ENCODE data around the gene CALHM2.

Gene CALHM2

GRCh38 chr10:103454026-103454425 is 1.9 kb upstream of the CALHM2 start:
- no peak for ATAC-seq (ENCODE audit: insufficient read depth, low read depth)
- no peak for TF ChIP-seq EZH2 (IDR thresholded peaks at IDR 0.05; ENCODE audit: borderline replicate concordance, low read depth, low read length, severe bottlenecking)
- TF ChIP-seq, protein P1, sequence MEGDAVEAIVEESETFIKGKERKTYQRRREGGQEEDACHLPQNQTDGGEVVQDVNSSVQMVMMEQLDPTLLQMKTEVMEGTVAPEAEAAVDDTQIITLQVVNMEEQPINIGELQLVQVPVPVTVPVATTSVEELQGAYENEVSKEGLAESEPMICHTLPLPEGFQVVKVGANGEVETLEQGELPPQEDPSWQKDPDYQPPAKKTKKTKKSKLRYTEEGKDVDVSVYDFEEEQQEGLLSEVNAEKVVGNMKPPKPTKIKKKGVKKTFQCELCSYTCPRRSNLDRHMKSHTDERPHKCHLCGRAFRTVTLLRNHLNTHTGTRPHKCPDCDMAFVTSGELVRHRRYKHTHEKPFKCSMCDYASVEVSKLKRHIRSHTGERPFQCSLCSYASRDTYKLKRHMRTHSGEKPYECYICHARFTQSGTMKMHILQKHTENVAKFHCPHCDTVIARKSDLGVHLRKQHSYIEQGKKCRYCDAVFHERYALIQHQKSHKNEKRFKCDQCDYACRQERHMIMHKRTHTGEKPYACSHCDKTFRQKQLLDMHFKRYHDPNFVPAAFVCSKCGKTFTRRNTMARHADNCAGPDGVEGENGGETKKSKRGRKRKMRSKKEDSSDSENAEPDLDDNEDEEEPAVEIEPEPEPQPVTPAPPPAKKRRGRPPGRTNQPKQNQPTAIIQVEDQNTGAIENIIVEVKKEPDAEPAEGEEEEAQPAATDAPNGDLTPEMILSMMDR (IDR thresholded peaks at IDR 0.05; ENCODE audit: borderline replicate concordance, extremely low read depth, low read length, poor library complexity, severe bottlenecking), result no peak
- H3K9ac ChIP-seq (ENCODE audit: low read depth, low read length), result no peak overlapping the region

GRCh38 chr10:103452506-103453230 is 498 bp upstream of the CALHM2 start:
- Histone ChIP-seq H3K27me3 (ENCODE audit: insufficient read depth, low read length, poor library complexity) (no peaks in the 10 kb centered on the region), H3K9ac (ENCODE audit: low read depth, low read length) (peak overlapping the region; percentile 77), H3K79me2 (ENCODE audit: insufficient read depth, low read length) (peaks cover 7% of the 10 kb centered on the region; the same call in 1 of the 2 replicates), H3K36me3 (ENCODE audit: insufficient read depth, low read length) (peaks cover 21% of the 10 kb centered on the region), H2AFZ (ENCODE audit: low read depth, low read length) (peak overlapping the region; percentile 99), H3K4me2 (ENCODE audit: insufficient read depth, low read length) (peak overlapping the region; percentile 96), H4K20me1 (ENCODE audit: insufficient read depth, low read length) (peaks cover 4% of the 10 kb centered on the region; the same call in 1 of the 2 replicates), H3K4me3 (ENCODE audit: low read depth in 1 of 2, low read length in 2 of 2) (peak overlapping the region; percentile 54 to 71; a peak in 3 of 4 replicates), H3K4me1 (ENCODE audit: insufficient read depth, low read length) (peaks cover 31% of the 10 kb centered on the region), H3K27ac (ENCODE audit: low read length) (peak overlapping the region; percentile 72), H3K9me3 (ENCODE audit: insufficient read depth, low read length, severe bottlenecking) (no peaks in the 10 kb centered on the region)
- DNase-seq, result no peak
- TF ChIP-seq, protein P1 (IDR thresholded peaks at IDR 0.05; ENCODE audit: borderline replicate concordance, extremely low read depth, low read length, poor library complexity, severe bottlenecking), result no peak
- no peak for TF ChIP-seq EZH2 (IDR thresholded peaks at IDR 0.05; ENCODE audit: borderline replicate concordance, low read depth, low read length, severe bottlenecking)
- no peak for ATAC-seq (ENCODE audit: insufficient read depth, low read depth)

More at GRCh38 chr10:103454026-103454425, 1.9 kb upstream of the CALHM2 start:
- H2AFZ ChIP-seq (ENCODE audit: low read depth, low read length), result no peak overlapping the region
- peaks cover 2% of the 10 kb centered on the region; the same call in 1 of the 2 replicates for H4K20me1 ChIP-seq (ENCODE audit: insufficient read depth, low read length)
- no peaks in the 10 kb centered on the region for H3K9me3 ChIP-seq (ENCODE audit: insufficient read depth, low read length, severe bottlenecking)
- H3K36me3 ChIP-seq (ENCODE audit: insufficient read depth, low read length), result peaks cover 14% of the 10 kb centered on the region
- no peaks in the 10 kb centered on the region for H3K27me3 ChIP-seq (ENCODE audit: insufficient read depth, low read length, poor library complexity)
- H3K79me2 ChIP-seq (ENCODE audit: insufficient read depth, low read length), result peaks cover 7% of the 10 kb centered on the region; the same call in 1 of the 2 replicates
- DNase-seq, result no peak
- no peak overlapping the region for H3K27ac ChIP-seq (ENCODE audit: low read length)
- no peak overlapping the region for H3K4me2 ChIP-seq (ENCODE audit: insufficient read depth, low read length)
- H3K4me3 ChIP-seq (ENCODE audit: low read depth in 1 of 2, low read length in 2 of 2), result no peak overlapping the region
- peaks cover 31% of the 10 kb centered on the region for H3K4me1 ChIP-seq (ENCODE audit: insufficient read depth, low read length)

DNA sequence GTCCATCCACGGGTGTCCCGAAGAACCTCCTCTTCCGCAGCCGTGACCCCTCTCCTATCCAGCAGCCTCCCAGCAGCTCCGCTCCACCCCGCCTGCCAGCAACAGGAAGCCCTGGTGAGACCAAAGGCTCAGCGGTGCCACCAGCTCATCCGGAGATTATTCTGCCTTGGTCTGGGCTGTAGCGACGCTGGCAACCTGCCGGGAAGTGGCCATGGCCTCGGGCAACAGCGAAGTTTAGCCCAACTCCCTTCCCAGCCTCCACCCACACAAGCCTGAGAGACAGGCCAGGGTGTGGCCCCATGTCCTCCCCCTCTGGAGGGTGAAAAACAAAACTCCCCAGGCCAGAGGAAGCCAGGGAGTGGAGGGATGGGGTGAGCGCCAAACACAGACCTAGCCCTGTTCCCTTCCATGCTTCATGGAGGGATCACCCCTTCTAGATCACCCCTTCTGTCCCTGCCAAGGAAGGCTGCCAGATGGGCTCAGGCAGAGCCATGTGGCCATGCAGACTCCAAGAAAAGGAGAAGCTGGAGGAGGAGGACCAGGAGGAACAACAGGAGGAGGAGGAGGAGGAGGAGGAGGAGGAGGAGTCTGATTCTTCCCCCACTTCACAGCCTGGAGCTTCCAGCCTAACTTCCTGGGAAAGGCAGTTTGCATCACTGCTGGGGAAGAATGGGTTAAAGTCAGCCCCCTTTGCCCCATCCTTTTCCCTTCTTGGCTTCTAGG is 918 bp downstream of the CALHM2 start:
- peak overlapping the region; percentile 99 for H2AFZ ChIP-seq (ENCODE audit: low read depth, low read length)
- H3K4me2 ChIP-seq (ENCODE audit: insufficient read depth, low read length), result peak overlapping the region; percentile 96
- H3K4me1 ChIP-seq (ENCODE audit: insufficient read depth, low read length), result peaks cover 31% of the 10 kb centered on the region
- TF ChIP-seq, protein P1 (IDR thresholded peaks at IDR 0.05; ENCODE audit: borderline replicate concordance, extremely low read depth, low read length, poor library complexity, severe bottlenecking), result no peak
- no peak for TF ChIP-seq EZH2 (IDR thresholded peaks at IDR 0.05; ENCODE audit: borderline replicate concordance, low read depth, low read length, severe bottlenecking)
- H3K9ac ChIP-seq (ENCODE audit: low read depth, low read length), result peak overlapping the region; percentile 77
- H3K79me2 ChIP-seq (ENCODE audit: insufficient read depth, low read length), result peaks cover 7% of the 10 kb centered on the region; the same call in 1 of the 2 replicates
- H3K27ac ChIP-seq (ENCODE audit: low read length), result peak overlapping the region; percentile 72
- ATAC-seq (ENCODE audit: insufficient read depth, low read depth), result peak; percentile 70
- peaks cover 34% of the 10 kb centered on the region for H3K36me3 ChIP-seq (ENCODE audit: insufficient read depth, low read length)
- H3K9me3 ChIP-seq (ENCODE audit: insufficient read depth, low read length, severe bottlenecking), result no peaks in the 10 kb centered on the region
- no peaks in the 10 kb centered on the region for H3K27me3 ChIP-seq (ENCODE audit: insufficient read depth, low read length, poor library complexity)
- H4K20me1 ChIP-seq (ENCODE audit: insufficient read depth, low read length), result peaks cover 4% of the 10 kb centered on the region; the same call in 1 of the 2 replicates
- DNase-seq, result peak; percentile 64
- peak overlapping the region; percentile 54 to 71 for H3K4me3 ChIP-seq (ENCODE audit: low read depth in 1 of 2, low read length in 2 of 2)
